ENCODE data around the gene NCDN.

GRCh38 chr1:35555601-35556477 is 1.8 kb upstream of the NCDN start:
- no peak for TF ChIP-seq POLR2A (IDR thresholded peaks at IDR 0.05; ENCODE audit: low read length)
- no peak for TF ChIP-seq GATA1 (IDR thresholded peaks at IDR 0.05; ENCODE audit: low read depth, low read length)

All from erythroblast (primary cell).